Tibial nerve (tissue), 4 donors: ENCODE data around the gene CREBL2.

ENCODE experiments used
- EP300 ChIP-seq, 2 donors: sonication (generic); formaldehyde crosslinking; IDR thresholded peaks; one replicate each; pipeline ENCODE4 v1.6.1; 2017; ENCODE audit warnings: antibody characterized with exemption in 2 of 2, mild to moderate bottlenecking in 1 of 2
- TF ChIP-seq, protein P1 (sequence below), 5 experiments: fragments of 200-600 bp in 3 of 5; fragments of 450-650 bp in 2 of 5; sonication (generic) in 3 of 5; IDR thresholded peaks; one replicate each; pipeline ENCODE4 v1.5.1; 2016 to 2019; ENCODE audit warnings: antibody characterized with exemption in 5 of 5, mild to moderate bottlenecking in 3 of 5, moderate library complexity in 2 of 5

DNA sequence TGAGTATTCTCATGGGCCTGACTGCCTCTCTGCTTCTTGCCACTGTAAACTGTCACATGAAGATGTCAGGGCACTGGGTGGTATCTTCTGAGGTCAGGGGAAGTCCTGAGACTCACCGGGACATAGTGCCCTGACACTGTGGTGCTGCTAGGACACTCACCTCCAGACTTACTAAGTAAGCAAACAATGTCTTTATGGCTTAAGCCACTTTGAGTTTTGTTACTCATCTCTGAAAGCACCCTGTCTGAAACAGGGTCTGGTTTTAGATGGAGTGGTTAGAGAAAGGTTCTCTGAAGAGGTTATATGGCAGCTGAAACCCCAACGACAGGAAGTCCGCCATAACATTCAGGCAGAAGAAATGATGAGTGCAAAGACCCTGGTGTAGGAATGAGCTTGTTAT lies 61.6 kb downstream of the CREBL2 start:
- TF ChIP-seq, protein P1, sequence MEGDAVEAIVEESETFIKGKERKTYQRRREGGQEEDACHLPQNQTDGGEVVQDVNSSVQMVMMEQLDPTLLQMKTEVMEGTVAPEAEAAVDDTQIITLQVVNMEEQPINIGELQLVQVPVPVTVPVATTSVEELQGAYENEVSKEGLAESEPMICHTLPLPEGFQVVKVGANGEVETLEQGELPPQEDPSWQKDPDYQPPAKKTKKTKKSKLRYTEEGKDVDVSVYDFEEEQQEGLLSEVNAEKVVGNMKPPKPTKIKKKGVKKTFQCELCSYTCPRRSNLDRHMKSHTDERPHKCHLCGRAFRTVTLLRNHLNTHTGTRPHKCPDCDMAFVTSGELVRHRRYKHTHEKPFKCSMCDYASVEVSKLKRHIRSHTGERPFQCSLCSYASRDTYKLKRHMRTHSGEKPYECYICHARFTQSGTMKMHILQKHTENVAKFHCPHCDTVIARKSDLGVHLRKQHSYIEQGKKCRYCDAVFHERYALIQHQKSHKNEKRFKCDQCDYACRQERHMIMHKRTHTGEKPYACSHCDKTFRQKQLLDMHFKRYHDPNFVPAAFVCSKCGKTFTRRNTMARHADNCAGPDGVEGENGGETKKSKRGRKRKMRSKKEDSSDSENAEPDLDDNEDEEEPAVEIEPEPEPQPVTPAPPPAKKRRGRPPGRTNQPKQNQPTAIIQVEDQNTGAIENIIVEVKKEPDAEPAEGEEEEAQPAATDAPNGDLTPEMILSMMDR (IDR thresholded peaks at IDR 0.05) = no peak
- TF ChIP-seq EP300 (IDR thresholded peaks at IDR 0.05) = no peak
